GM12878 (cell line): Measurements from ENCODE around the gene PRKCQ. TPM values are rescaled to one million over a fixed set of nuclear protein-coding genes. Genes with fewer than 3 reads are reported as not detected.

Experiments
- ATAC-seq: fragments of 200-7000 bp; cut with Tn5 transposase; 3 replicates; pipeline ENCODE4 v1.9.1; 2020; ENCODE audit warnings: mild to moderate bottlenecking, moderate library complexity
- BruUV-seq: library from RNA; stranded (reverse); fragments of 400-500 nt; replicated peaks from 2 replicates; lab custom pipeline; 2021; lab: Mats Ljungman, UMichigan
- CTCF ChIA-PET: fragments of 300-600 bp; sonication (Branson Sonifier 250); formaldehyde crosslinking; extraction: SDS; loops from one replicate; lab custom pipeline; 2021; ENCODE audit warnings: inconsistent platforms; lab: Yijun Ruan, JAX
- POLR2A ChIA-PET: fragments of 350-600 bp; formaldehyde crosslinking; extraction: SDS; loops from one replicate; lab custom pipeline; 2021; ENCODE audit warnings: inconsistent platforms; lab: Charles Lee
- RAD21 ChIA-PET: fragments of 300-600 bp; sonication (Branson Sonifier 250); formaldehyde crosslinking; loops from one replicate; lab custom pipeline; 2023; ENCODE audit warnings: antibody characterized with exemption; ENCODE audit not compliant: unreplicated experiment; lab: Charles Lee
- SMC1A ChIA-PET: fragments of 300-600 bp; sonication (Branson Sonifier 250); formaldehyde crosslinking; loops from one replicate; lab custom pipeline; 2023; ENCODE audit not compliant: unreplicated experiment, uncharacterized antibody; lab: Charles Lee
- DNase-seq: peaks from one replicate; pipeline ENCODE4 v3.0.0-alpha.2; 2011; ENCODE audit warnings: low read depth, low spot score
- FAIRE-seq: peaks from 3 replicates; lab custom pipeline; 2011; peaks lifted over from hg19 to GRCh38; lab: Jason Lieb, UNC
- H2AFZ ChIP-seq: 2 replicates; pipeline ENCODE4 v1.6.0; 2011; ENCODE audit warnings: low read depth, low read length, control low read depth; ENCODE audit not compliant: control insufficient read depth
- H3K27ac ChIP-seq: 2 replicates; pipeline ENCODE4 v1.5.1; 2011; ENCODE audit warnings: control low read depth; ENCODE audit not compliant: control insufficient read depth, insufficient read depth
- H3K27me3 ChIP-seq, 2 experiments: replicated peaks in 1 of 2; 2 replicates each; pipeline versions ENCODE4 v1.6.0 to v1.6.1; 2011; ENCODE audit warnings: low read length in 1 of 2; ENCODE audit not compliant: control insufficient read depth in 2 of 2, insufficient read depth in 2 of 2
- H3K36me3 ChIP-seq, 2 experiments: 2 replicates each; pipeline ENCODE4 v1.5.1; 2011; ENCODE audit warnings: low read length in 1 of 2; ENCODE audit not compliant: control insufficient read depth in 2 of 2, insufficient read depth in 2 of 2
- H3K4me1 ChIP-seq: 2 replicates; pipeline ENCODE4 v1.6.1; 2011; ENCODE audit warnings: mild to moderate bottlenecking, low read length, moderate library complexity, mixed read lengths; ENCODE audit not compliant: control insufficient read depth, insufficient read depth
- H3K4me2 ChIP-seq: 2 replicates; pipeline ENCODE4 v1.6.0; 2011; ENCODE audit warnings: control low read depth; ENCODE audit not compliant: control insufficient read depth, insufficient read depth
- H3K4me3 ChIP-seq: fragments of 200-600 bp; sonication (generic); 2 replicates; pipeline ENCODE4 v1.5.1; 2016
- H3K79me2 ChIP-seq: 2 replicates; pipeline ENCODE4 v1.6.0; 2011; ENCODE audit warnings: low read length; ENCODE audit not compliant: control insufficient read depth, insufficient read depth
- H3K9ac ChIP-seq: 2 replicates; pipeline ENCODE4 v1.8.0; 2011; ENCODE audit warnings: low read length, control low read depth, mixed read lengths; ENCODE audit not compliant: control insufficient read depth, insufficient read depth
- H3K9me3 ChIP-seq: replicated peaks from 3 replicates; pipeline ENCODE4 v1.5.1; 2011; ENCODE audit warnings: mild to moderate bottlenecking, low read length; ENCODE audit not compliant: control insufficient read depth, insufficient read depth
- H4K20me1 ChIP-seq: 2 replicates; pipeline ENCODE4 v1.6.0; 2011; ENCODE audit not compliant: control insufficient read depth, insufficient read depth
- BCL3 ChIP-seq: IDR thresholded peaks from 2 replicates; pipeline ENCODE4 v1.6.1; 2011; ENCODE audit warnings: borderline replicate concordance, low read depth, mild to moderate bottlenecking, moderate library complexity, low read length; ENCODE audit not compliant: insufficient read depth, poor library complexity, severe bottlenecking
- CBX3 ChIP-seq: fragments of 200-600 bp; sonication (generic); IDR thresholded peaks from 2 replicates; pipeline ENCODE4 v1.6.1; 2016; ENCODE audit warnings: low read depth, borderline replicate concordance
- E2F8 ChIP-seq: fragments of 450-650 bp; IDR thresholded peaks from 2 replicates; pipeline ENCODE4 v1.6.1; 2018; ENCODE audit warnings: mild to moderate bottlenecking, low read depth, moderate library complexity; ENCODE audit not compliant: partially characterized antibody
- FOXK2 ChIP-seq: fragments of 450-650 bp; IDR thresholded peaks from 2 replicates; pipeline ENCODE4 v1.6.1; 2017; ENCODE audit warnings: mild to moderate bottlenecking, moderate library complexity
- HDAC2 ChIP-seq: fragments of 200-600 bp; sonication (generic); IDR thresholded peaks from 2 replicates; pipeline ENCODE4 v1.6.1; 2017
- HDGF ChIP-seq: fragments of 450-650 bp; IDR thresholded peaks from 2 replicates; pipeline ENCODE4 v1.6.1; 2016; ENCODE audit warnings: antibody characterized with exemption
- NFYA ChIP-seq: IDR thresholded peaks from 2 replicates; pipeline ENCODE4 v1.6.1; 2011; ENCODE audit warnings: low read depth, mild to moderate bottlenecking, low read length, improper control_type of control experiment, borderline replicate concordance
- NFYB ChIP-seq: IDR thresholded peaks from 2 replicates; pipeline ENCODE4 v1.6.1; 2011; ENCODE audit warnings: low read depth, mild to moderate bottlenecking, low read length, improper control_type of control experiment, moderate library complexity; ENCODE audit not compliant: insufficient read depth
- PKNOX1 ChIP-seq: fragments of 450-650 bp; IDR thresholded peaks from 2 replicates; pipeline ENCODE4 v1.6.1; 2016; ENCODE audit warnings: mild to moderate bottlenecking
- RAD21 ChIP-seq: IDR thresholded peaks from 2 replicates; pipeline ENCODE4 v1.6.1; 2011; ENCODE audit warnings: mild to moderate bottlenecking, low read depth, low read length, moderate library complexity; ENCODE audit not compliant: insufficient read depth
- RAD51 ChIP-seq: fragments of 450-650 bp; IDR thresholded peaks from 2 replicates; pipeline ENCODE4 v1.6.1; 2016; ENCODE audit warnings: moderate library complexity, mild to moderate bottlenecking, inconsistent platforms
- RFX5 ChIP-seq: IDR thresholded peaks from 2 replicates; pipeline ENCODE4 v1.6.1; 2011; ENCODE audit warnings: low read depth, low read length, improper control_type of control experiment
- SRF ChIP-seq, 2 experiments: IDR thresholded peaks; 2 replicates each; pipeline ENCODE4 v1.6.1; 2011; ENCODE audit warnings: low read depth in 2 of 2, low read length in 2 of 2, mild to moderate bottlenecking in 1 of 2, moderate library complexity in 1 of 2
- in situ Hi-C: fragments of 300-500 bp; cut with MboI; formaldehyde crosslinking; loops from 9 replicates; pipeline ENCODE4 v1.14.3; 2018; ENCODE audit warnings: mixed read lengths
- intact Hi-C: fragments of 100-400 bp; cut with micrococcal nuclease; formaldehyde crosslinking; loops from one replicate; pipeline ENCODE4 v1.14.2; 2022; ENCODE audit not compliant: unreplicated experiment
- polyA plus RNA-seq, 11 experiments: library from polyadenylated mRNA; depleted of rRNA in 4 of 11; unstranded in 6 of 11; stranded (reverse) in 5 of 11; fragments of >200 nt; fragmentation: Nextera tagmentation in 4 of 11; fragmentation: Illumina TruSeq in 1 of 11; extraction: Ambion mirVana in 4 of 11; extraction: Trizol in 1 of 11; gene quantifications; 1 replicate in 1 of 11; 2 replicates in 10 of 11; pipeline versions ENCODE4 v1.2.1 to v1.2.3, GENCODE V29; 2011 to 2016; ENCODE audit warnings: inconsistent platforms in 2 of 11, missing spikeins in 2 of 11, low read depth in 1 of 11
- total RNA-seq, 4 experiments: library from RNA; depleted of rRNA in 3 of 4; stranded (reverse); fragments of >200 nt in 3 of 4; fragmentation: Illumina TruSeq in 1 of 4; extraction: Trizol in 1 of 4; gene quantifications; 2 replicates each; pipeline versions ENCODE4 v1.2.1 to v1.2.3, GENCODE V29; 2013 to 2021
- TF ChIP-seq, protein P1 (sequence below): fragments of 150-350 bp; IDR thresholded peaks from 2 replicates; pipeline ENCODE4 v1.6.1; 2014; ENCODE audit warnings: mild to moderate bottlenecking, low read depth, low read length
- TF ChIP-seq, protein P2 (sequence below): fragments of 450-650 bp; IDR thresholded peaks from 2 replicates; pipeline ENCODE4 v1.6.1; 2017; ENCODE audit warnings: low read depth, mild to moderate bottlenecking, moderate library complexity

The PRKCQ gene
- total and polyA plus RNA-seq, 10 of the 15 experiments (the other 5 are each of a cell fraction or from before 2014, with no cell fraction given) = 0.26 to 8.9 (median 0.98) TPM

DNA sequence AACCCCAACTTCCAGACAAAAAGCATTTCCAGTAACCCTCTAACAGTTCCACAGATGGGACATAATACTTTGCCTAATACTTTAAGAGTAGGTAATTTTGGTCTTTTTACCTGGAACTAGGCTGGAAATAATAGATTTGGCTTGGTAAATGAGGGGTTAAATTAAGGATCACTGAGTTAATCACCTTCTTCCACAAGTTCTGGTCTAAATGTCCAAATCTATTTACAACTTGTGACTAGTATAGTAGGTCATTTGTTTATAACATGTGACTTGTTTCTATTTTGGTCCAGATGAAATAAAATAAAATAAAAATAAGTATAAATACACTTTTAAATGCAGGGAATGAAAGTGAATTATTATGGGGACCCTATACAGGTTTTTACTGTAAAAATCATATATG lies 80.1 kb downstream of the PRKCQ start:
- H4K20me1 ChIP-seq = no peaks in the 10 kb centered on the region
- ATAC-seq (no peak), DNase-seq (no peak), FAIRE-seq (no peak)
- no peaks in the 10 kb centered on the region for H3K79me2 ChIP-seq
- no peak overlapping the region for H3K27ac ChIP-seq
- no peak overlapping the region for H3K9ac ChIP-seq
- peaks cover 0 to 2% of the 10 kb centered on the region in 2 experiments; a peak in 1 of 4 replicates for H3K27me3 ChIP-seq
- BruUV-seq = no TSS peak
- ChIA-PET SMC1A (interaction anchor here (0.9 to 9.8 kb wide), 4 partner anchors 8 to 63 kb away, joined by 3 to 92 read pairs (median 18); no protein-coding TSS in a partner anchor), CTCF (interaction anchor here (1.2 kb wide), 1 partner anchor 18 kb away, joined by 3 read pairs; no protein-coding TSS in a partner anchor), POLR2A (no interaction called here), RAD21 (no interaction called here)
- no peak overlapping the region for H3K4me2 ChIP-seq
- no peaks in the 10 kb centered on the region for H3K4me1 ChIP-seq
- no peaks in the 10 kb centered on the region; the same call in 2 of the 3 replicates for H3K9me3 ChIP-seq
- in situ Hi-C loops = no loop called here
- intact Hi-C loops = no loop called here
- H3K36me3 ChIP-seq = no peaks in the 10 kb centered on the region
- no peak overlapping the region for H3K4me3 ChIP-seq
- no peak overlapping the region for H2AFZ ChIP-seq
- TF ChIP-seq BCL3 = no peak
- TF ChIP-seq, protein P1, sequence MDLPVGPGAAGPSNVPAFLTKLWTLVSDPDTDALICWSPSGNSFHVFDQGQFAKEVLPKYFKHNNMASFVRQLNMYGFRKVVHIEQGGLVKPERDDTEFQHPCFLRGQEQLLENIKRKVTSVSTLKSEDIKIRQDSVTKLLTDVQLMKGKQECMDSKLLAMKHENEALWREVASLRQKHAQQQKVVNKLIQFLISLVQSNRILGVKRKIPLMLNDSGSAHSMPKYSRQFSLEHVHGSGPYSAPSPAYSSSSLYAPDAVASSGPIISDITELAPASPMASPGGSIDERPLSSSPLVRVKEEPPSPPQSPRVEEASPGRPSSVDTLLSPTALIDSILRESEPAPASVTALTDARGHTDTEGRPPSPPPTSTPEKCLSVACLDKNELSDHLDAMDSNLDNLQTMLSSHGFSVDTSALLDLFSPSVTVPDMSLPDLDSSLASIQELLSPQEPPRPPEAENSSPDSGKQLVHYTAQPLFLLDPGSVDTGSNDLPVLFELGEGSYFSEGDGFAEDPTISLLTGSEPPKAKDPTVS = no peak
- TF ChIP-seq PKNOX1 = no peak
- no peak for TF ChIP-seq NFYB
- no peak for TF ChIP-seq CBX3
- no peak for TF ChIP-seq RAD21
- no peak for TF ChIP-seq SRF (IDR thresholded peaks at IDR 0.05; ENCODE audit: low read depth in 2 of 2, low read length in 2 of 2)
- no peak for TF ChIP-seq NFYA
- TF ChIP-seq HDAC2 = no peak
- no peak for TF ChIP-seq E2F8
- TF ChIP-seq HDGF = no peak
- no peak for TF ChIP-seq FOXK2
- TF ChIP-seq RAD51 = no peak
- TF ChIP-seq, protein P2, sequence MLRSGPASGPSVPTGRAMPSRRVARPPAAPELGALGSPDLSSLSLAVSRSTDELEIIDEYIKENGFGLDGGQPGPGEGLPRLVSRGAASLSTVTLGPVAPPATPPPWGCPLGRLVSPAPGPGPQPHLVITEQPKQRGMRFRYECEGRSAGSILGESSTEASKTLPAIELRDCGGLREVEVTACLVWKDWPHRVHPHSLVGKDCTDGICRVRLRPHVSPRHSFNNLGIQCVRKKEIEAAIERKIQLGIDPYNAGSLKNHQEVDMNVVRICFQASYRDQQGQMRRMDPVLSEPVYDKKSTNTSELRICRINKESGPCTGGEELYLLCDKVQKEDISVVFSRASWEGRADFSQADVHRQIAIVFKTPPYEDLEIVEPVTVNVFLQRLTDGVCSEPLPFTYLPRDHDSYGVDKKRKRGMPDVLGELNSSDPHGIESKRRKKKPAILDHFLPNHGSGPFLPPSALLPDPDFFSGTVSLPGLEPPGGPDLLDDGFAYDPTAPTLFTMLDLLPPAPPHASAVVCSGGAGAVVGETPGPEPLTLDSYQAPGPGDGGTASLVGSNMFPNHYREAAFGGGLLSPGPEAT = no peak
- no peak for TF ChIP-seq RFX5
